HG03066 (cell line): ENCODE results near the gene MAPK11.
"Not testable (repeated sequence)": the region's sequence is repeated elsewhere in the genome, so short reads cannot be mapped to it uniquely, and the experiment has no call there.

ENCODE experiments used
- ATAC-seq: cut with Tn5 transposase; IDR thresholded peaks from one replicate; pipeline ENCODE4 v1.9.1; 2021; ENCODE audit warnings: low read depth; ENCODE audit not compliant: unreplicated experiment

Gene MAPK11

DNA sequence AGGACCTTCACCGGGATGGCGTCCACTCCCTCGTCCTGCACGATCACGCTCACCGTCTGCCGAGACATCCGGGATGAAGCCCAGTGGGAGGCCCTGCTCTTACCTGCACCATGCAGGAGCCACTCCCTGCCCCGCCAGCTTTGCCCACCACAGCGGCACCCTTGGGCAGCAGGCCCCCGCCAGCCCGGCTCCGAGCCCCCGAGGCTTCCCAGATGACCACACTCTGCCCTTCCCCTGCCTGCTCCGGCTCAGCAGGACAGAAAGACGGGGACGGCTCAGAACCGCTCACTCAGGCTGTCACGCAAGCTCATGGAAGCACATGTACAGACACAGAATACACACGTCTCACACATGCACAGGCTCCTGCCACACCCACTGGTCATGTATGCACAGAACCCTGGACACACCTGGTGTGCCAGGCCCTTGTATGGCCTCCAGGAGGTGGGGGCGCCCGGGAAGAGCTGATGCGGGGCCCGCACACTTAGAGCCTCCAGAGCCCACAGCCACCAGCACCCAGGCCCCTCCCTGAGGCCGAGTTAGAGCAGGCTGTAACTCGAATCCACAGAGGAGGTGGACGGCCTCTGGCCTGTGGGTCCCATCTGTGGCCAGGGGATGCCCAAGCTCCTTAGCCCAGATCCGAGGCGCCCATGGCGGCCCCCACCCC, 8.9 kb upstream of the MAPK11 start:
- no peak for ATAC-seq

DNA sequence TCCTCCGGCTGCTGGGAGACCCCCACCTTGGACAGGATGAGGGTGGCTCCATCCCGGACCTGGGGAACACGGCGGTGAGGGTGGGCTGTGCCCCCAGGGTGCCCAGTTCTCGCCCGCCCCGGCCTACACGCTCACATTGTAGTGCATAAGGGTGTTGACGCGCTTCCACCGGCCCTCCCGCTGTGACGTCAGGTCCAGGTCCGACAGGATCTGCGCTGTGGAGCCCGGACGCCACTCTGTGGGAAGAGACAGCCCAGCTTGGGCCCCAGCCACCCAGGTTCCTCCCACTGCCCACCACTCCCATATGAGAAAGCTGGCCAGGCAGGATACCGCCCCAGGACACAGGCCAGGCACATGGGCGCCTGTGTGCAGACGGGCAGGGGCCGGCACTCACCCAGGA, 8.3 kb upstream of the MAPK11 start:
- no peak for ATAC-seq

DNA sequence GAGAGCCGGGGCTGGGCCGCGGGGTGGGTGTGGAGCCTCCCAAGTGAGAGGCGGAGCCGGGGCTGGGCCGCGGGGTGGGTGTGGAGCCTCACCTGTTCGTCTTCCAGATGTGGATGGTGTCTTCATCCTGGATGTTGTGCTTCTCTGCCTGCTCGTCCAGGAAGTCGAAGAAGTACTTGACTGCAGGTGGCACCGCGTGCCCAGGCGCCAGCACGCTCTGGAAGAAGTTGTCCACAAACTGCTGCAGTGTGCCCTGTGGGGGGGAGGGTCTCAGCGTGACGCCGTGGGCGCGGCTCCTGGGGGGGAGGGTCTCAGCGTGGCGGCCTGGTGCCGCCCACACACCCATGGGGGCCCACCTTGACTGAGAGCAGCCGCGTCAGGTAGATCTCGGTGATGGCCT, 7.6 kb upstream of the MAPK11 start:
- no peak for ATAC-seq

DNA sequence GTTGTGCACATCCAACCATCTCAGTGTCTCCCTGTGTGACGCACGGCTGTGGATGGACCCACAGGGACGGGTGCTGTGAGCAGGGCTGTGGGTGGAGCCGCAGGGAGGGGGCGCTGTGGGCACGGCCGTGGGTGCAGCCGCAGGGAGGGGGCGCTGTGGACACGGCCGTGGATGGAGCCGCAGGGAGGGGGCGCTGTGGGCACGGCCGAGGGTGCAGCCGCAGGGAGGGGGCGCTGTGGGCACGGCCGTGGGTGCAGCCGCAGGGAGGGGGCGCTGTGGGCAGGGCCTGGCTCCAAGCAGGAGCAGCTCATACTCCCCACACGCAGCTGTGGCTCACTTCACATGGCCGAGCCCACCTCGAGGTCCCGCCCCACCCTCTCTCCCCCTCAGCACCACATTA, 6.0 kb upstream of the MAPK11 start:
- peak; percentile 59 for ATAC-seq

DNA sequence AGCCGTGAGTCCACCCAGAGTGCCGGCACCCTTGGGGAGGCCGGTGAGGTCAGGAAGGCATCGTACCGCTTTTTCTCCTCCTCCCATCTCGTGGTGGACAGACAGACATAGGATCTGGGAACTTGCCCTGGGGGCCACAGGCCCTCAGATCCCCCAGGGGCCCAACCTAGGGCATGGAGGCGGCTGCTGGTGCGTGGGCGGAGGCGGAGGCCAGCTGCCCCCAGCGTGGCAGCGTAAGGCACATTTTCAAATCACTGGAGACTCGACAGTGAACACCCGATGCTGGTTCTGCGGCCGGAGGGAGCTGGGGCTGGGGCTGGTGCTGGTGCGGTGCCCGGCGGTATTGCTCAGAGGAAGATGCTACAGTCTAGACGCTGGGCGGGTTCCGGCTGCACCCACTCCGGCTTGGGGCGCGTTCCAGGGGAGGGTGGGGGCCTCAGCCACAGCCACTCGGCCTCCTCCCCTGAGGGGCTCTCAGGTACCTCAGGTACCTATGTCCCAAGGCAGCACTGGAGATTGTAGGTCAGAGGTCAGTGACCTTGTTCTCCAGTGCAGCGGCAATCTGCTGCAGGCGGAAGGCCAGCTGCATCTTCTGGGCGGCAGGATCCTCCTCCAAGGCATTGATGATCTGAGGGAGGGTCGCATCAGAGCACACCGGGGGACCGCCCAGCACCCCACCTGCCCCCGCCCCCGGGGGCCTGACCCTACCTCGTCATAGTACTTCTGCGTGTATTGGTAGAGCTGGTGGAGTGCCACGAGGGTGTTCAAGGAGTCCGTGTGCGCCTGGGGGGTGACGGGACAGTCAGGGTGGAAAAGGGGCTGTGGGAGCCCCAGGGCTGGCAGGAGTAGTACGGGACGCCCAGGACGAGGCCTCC, 5.2 kb upstream of the MAPK11 start:
- no peak for ATAC-seq

DNA sequence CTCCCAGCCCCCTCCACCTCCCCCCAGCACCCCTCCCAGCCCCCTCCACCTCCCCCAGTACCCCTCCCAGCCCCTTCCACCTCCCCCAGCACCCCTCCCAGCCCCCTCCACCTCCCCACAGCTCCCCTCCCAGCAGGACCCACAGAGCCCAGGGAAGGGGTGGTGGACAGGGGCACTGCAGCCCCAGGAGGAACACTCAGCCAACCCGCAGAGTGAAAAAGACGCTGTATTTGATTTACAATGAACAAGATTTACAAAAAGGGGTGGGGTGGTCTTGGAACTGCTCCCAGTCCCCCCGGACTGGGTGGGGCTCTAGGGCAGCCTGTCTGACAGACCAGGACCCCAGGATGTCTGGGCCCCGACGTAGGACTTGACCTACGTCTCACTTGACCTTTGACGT, 4.6 kb upstream of the MAPK11 start:
- no peak for ATAC-seq

DNA sequence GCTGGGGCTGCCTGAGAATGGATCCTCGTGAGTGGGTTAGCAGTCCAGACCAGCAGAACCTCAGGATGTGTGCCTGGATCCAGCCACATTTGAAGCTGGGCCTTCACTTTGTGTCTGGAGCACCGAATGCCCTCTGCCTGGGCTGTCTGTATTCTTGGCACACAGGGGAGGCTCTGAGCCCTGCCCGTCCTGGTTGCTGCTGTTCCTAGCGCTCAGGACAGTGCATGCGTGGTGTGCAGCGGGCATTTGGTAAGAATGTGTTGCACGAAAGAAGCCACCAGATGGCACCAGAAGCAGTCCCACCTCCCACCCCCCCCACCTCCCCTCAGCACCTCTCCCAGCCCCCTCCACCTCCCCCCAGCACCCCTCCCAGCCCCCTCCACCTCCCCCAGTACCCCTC, 4.1 kb upstream of the MAPK11 start:
- ATAC-seq = no peak

DNA sequence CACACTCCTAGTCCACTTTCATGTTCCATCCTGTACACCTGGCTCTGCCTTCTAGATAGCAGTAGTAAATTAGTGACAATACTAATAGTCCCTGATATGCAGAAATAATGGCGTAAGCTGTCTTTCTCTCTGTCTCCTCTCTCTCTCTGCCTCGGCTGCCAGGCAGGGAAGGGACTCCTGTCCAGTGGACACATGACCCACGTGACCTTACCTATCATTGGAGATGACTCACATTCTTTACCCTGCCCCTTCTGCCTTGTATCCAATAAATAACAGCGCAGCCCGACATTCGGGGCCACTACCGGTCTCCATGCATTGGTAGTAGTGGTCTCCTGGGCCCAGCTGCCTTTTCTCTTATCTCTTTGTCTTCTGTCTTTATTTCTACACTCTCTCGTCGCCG, 3.6 kb upstream of the MAPK11 start:
- not testable (repeated sequence) for ATAC-seq

DNA sequence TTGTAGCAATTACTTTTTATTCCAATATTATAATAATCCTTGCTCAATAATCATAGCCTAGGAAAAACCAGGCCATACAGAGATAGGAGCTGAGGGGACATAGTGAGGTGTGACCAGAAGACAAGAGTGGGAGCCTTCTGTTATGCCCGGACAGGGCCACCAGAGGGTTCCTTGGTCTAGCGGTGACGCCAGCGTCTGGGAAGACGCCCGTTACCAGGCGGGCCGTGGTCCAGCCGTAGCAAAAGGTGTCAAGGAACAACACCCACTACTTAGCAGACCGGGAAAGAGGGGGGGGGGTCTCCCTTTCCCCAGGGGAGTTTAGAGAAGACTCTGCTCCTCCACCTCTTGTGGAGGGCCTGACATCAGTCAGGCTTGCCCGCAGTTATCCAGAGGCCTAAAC, 3.2 kb upstream of the MAPK11 start:
- ATAC-seq = not testable (repeated sequence)

DNA sequence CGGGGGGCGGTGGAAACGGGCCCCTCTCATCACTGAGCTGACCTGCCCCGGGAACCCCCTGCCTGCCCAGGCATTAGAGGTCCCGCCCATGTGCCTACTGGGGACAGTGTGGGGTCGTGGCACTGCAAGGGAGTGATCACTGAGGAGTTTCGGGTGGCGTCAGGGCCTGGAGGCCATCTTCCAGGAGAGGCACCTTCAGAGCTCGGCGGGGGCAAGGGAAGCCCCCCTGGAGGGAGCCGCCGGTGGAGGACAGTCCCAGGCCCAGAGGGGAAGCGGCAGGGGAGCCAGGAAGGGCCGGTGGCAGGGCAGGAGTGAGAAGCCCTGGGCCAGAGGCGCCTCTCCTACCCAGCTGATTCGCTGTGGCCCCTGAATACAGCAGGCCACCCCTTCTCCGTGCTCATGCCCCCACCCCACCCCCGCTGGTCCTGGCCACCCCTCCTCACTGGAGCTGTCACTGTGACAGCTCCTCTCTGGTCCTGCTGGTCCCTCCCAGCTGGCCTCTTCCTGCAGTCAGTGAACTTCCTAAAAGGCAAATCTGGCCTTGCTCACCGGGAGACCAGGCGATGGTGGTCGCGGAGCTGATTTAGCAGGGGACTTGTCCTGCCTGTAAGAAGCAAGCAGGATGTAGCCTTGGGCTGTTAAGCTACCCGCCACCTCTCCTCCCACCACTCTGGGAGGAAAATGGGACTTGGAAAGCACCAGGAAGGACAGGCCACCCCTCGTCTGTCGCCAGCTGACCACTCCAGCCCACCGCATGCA, 2.0 kb upstream of the MAPK11 start:
- ATAC-seq = no peak

DNA sequence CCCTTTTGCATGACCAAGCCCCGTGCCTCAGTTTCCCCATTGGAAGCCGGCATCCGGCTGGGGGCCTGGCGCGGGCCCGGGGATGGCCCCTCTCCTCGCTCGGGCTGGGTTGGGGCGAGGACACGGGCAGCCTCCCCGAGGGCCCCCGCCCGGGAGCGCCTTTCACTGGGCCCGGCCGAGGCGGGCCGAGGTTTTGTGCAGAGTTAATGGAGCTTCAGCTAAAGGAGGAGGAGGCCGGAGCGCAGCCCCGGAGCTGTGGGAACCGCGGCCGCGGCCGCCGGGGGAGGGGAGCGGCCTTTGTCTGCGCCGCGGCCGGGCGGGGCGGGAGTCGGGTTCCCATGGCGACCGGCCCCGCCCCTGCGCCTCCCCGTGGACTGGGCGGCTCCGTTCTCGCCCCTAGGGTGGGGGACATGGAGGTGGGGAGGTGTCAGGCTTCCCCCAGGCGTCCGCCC, 1.4 kb upstream of the MAPK11 start:
- ATAC-seq = no peak

DNA sequence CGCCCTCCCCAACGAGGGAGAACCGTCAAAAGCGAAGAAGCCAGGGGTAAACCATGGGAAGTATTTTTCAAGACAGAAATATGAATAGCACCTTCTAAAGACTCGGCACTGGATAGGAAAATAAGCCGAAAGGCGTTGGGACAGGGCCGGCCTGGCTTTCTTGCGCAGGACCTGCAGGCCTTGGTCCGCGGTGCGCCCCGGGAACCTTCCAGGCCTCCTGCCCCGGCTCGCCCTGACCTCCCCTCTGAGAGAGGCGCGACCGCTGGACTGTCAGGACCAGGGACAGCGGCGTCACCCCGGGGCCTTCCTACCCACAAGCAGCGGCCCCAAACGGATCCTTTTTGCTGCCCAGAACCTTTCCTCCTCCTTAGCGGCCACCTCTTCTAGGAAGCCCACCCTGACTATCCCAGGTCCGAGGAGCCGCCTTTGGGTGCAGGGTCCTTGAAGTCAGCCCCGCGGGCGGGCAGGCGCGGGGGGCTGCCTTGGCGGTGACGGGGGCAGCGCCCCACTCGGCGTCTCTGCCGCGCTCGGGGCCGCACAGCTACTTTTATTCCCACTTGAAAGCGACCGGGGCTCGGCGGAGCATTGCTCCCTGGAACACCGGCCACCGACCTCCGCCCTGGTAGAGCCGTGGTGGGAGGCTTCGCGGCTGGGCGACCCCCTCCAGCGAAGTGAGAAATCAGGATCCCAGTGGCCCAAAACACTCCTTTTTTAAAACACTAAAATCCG, 650 bp upstream of the MAPK11 start:
- ATAC-seq = no peak

DNA sequence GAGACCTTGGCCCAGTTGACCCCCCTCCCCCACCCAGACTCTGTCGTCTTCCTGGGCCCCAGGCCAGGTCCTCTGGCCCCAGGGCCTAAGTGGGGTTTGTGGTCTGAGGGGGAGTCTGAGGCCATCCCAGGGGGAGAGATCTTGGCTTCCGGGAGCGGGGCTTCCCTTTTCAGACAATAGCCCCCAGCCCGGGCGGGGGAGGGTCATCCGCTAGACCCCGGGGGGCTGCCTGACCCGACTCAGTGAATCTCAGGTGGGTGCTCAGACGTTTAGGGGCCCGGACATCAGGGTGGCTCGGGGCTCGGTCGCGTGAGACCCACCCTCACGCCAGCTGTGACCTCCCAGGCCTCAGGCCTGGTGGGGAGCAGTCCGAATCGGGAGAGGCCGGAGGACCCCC, 609 bp downstream of the MAPK11 start:
- ATAC-seq = no peak

DNA sequence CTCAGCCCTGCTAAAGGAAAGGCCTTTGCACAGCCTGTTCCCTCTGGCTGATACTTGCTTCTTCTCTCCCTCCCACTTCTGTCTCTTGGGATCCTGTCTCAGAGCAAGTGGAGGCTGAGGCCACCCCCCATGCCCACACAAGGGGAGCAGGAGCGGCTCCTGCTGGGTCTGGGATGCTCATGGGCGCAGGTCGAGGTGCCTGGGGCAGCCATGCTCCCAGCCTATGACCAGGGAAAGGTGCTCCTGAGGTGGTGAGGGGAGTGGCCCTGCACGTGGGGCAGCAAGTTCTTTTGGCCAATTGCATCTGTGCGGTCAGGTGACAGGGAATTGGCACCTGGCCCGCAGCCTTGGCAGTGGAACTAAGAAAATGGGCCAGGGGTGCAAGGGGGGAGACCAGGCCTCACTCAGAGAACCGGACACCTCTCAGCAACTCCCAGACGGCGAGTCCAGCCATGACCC, 1.5 kb downstream of the MAPK11 start:
- no peak for ATAC-seq

DNA sequence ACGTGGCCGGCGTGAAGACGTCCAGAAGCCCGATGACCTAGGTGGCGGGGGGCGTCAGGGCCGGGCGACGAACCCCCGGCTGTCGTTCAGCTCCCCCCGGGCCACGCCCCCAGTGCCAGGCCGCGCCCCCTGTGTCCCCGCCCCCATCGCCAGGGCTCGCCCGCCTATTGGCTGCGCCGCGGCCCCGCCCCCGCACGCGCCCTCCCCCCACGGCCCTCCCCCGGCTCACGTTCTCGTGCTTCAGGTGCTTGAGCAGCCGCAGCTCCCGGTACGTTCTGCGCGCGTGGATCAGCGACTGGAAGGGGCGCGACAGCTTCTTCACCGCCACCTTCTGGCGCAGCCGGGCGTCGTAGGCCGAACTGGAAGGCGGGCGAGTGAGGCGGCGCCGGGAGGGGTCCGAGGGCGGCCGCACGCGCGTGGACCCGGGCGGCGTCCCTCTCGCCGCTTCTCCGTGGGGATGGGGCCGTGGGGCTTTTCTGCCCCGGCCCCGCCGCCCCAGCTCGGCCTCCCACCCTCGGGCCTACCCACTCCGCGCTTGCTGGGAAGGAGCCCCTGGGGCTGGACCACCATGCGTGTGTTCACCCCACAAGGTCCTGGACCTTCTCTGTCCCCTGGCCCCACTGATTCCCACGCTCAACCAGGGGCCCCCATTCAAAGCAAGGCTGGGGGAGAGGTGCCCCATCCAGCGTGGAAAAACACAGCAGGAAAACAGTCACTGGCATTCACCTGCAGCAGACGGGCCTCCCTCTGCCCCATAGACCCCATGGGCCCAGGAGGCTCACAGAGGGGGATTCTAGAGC, 2.4 kb downstream of the MAPK11 start:
- no peak for ATAC-seq

DNA sequence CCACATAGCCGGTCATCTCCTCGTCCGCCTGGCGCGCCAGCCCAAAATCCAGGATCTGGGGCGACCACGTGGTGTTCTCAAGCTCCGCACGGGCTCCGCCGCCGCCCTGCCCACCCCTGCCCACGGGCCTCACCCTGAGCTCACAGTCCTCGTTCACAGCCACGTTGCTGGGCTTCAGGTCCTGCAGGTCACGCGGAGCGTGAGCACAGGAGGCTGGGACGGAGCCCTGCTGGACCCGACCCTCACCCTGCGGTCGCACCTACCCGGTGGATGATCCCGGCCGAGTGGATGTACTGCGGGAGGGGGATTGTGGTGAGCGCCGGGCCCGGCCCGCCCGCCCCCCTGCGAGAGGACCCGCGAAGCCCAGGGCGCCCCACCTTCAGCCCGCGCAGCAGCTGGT, 3.2 kb downstream of the MAPK11 start:
- no peak for ATAC-seq

DNA sequence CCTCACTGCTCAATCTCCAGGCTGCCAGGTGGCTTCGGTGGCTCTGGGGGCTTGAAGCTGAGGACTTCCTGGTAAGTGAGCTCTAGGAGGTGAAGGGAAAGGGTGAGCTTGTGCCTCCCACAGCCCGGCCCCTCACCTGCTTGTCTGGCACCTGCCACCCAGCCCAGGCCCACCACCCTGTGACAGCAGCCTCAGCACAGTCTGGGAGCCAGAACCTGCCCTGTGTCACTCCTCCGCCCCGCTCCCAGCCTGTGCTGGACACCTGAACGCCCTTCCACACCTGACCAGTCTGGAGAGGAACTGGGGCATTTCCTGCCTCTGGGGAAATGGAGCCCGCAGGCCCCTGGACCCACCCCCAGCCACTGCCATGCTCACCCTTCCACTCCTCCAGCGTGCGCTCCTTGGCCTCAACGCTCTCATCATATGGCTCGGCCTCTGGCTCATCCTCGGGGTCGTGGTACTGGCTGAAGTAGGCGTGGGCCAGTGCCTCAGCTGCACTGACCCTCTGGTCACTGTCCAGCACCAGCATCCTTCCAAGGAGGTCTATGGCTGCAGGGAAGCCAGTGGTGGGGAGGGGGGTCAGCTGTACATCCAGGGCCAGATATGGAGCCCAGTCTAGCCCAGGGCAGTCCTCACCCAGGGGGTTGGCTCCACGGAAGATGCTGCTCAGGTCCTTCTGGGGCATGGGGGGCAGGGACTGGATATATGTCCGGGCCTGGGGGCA, 5.1 kb downstream of the MAPK11 start:
- no peak for ATAC-seq

DNA sequence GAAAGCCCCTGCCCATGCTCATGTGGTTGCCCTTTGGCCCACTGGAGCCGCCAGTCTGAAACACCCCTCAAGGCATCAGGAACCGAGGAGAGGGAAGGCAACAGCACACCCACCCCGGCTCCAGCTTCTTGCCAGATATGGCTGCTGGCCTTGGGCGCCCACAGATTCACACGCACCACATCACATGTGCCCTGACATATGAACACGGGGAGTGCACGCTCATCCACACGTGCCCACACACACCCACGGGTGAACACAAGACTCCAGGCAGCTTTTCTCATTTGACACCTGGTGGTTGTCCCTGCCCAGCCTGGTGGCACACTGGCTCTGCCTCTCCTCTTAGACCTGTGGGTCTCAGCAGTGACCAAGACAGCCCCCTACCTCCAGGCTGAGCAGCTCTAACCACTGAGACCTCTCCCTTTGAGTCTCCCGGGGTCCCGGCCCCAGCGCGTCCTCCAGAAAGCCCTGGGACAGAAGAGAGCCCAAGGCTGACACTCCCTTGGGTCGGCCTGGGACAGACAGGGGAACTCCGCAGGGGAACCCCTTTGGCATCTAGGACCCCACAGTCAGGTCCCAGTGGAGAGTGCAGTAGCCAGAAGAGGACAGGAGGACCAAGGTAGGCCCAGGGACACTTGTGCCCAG, 6.0 kb downstream of the MAPK11 start:
- ATAC-seq = no peak
